GM08714 (cell line): ENCODE data around the gene EFCAB8.
"Not testable (repeated sequence)": the region's sequence is repeated elsewhere in the genome, so short reads cannot be mapped to it uniquely, and the experiment has no call there.

Source experiments
- H3K4me3 ChIP-seq: fragments of 200-500 bp; sonication (Bioruptor generic); 2 replicates; pipeline ENCODE4 v1.5.1; 2014; ENCODE audit warnings: mild to moderate bottlenecking, low read length, inconsistent platforms
- ZNF274 ChIP-seq: IDR thresholded peaks from 2 replicates; pipeline ENCODE4 v1.6.1; 2012; ENCODE audit warnings: mild to moderate bottlenecking, low read depth, low read length

EFCAB8 gene

GRCh38 chr20:32924781-32925180, 66.1 kb downstream of the EFCAB8 start:
- H3K4me3 ChIP-seq: no peak overlapping the region
- no peak for TF ChIP-seq ZNF274

- no peak overlapping the region for H3K4me3 ChIP-seq
- no peak for TF ChIP-seq ZNF274
These were observed 66.9 kb downstream of the EFCAB8 start for GRCh38 chr20:32925481-32926196.

- no peak for TF ChIP-seq ZNF274
- no peak overlapping the region for H3K4me3 ChIP-seq
These were observed 70.4 kb downstream of the EFCAB8 start for GRCh38 chr20:32929162-32929561.

GRCh38 chr20:32930181-32930580, 71.5 kb downstream of the EFCAB8 start:
- no peak for TF ChIP-seq ZNF274
- H3K4me3 ChIP-seq: no peak overlapping the region

GRCh38 chr20:32930701-32931100, 72.0 kb downstream of the EFCAB8 start:
- TF ChIP-seq ZNF274: no peak

GRCh38 chr20:32934580-32934979, 75.9 kb downstream of the EFCAB8 start:
- TF ChIP-seq ZNF274: no peak
- H3K4me3 ChIP-seq: no peak overlapping the region

More at GRCh38 chr20:32930701-32931100, 72.0 kb downstream of the EFCAB8 start:
- H3K4me3 ChIP-seq: no peak overlapping the region

- H3K4me3 ChIP-seq: no peak overlapping the region
- no peak for TF ChIP-seq ZNF274
These were observed 82.6 kb downstream of the EFCAB8 start for GRCh38 chr20:32941155-32941885.

- TF ChIP-seq ZNF274: no peak
These were observed 84.8 kb downstream of the EFCAB8 start for GRCh38 chr20:32943490-32944052.

GRCh38 chr20:32945710-32946221, 87.0 kb downstream of the EFCAB8 start:
- no peak for TF ChIP-seq ZNF274
- H3K4me3 ChIP-seq: no peak overlapping the region

More at GRCh38 chr20:32943490-32944052, 84.8 kb downstream of the EFCAB8 start:
- no peak overlapping the region for H3K4me3 ChIP-seq

GRCh38 chr20:32946629-32947028, 87.9 kb downstream of the EFCAB8 start:
- TF ChIP-seq ZNF274: no peak
- no peak overlapping the region for H3K4me3 ChIP-seq

- H3K4me3 ChIP-seq: not testable (repeated sequence)
These were observed 91.8 kb downstream of the EFCAB8 start for GRCh38 chr20:32950539-32950938.

GRCh38 chr20:32957459-32957858, 98.7 kb downstream of the EFCAB8 start:
- no peak overlapping the region for H3K4me3 ChIP-seq
- no peak for TF ChIP-seq ZNF274

- TF ChIP-seq ZNF274: no peak
- no peak overlapping the region for H3K4me3 ChIP-seq
These were observed 99.9 kb downstream of the EFCAB8 start for GRCh38 chr20:32958574-32958973.

GRCh38 chr20:32959351-32960221, 100.9 kb downstream of the EFCAB8 start:
- no peak for TF ChIP-seq ZNF274
- no peak overlapping the region for H3K4me3 ChIP-seq

GRCh38 chr20:32960222-32960518, 101.4 kb downstream of the EFCAB8 start:
- no peak for TF ChIP-seq ZNF274
- no peak overlapping the region for H3K4me3 ChIP-seq
